ENCODE measurements around the gene CDHR1. TPM values are rescaled to one million over a fixed set of nuclear protein-coding genes. Genes with fewer than 3 reads are reported as not detected.

The CDHR1 gene
- total RNA-seq, 1 donor = 0.31 TPM

DNA sequence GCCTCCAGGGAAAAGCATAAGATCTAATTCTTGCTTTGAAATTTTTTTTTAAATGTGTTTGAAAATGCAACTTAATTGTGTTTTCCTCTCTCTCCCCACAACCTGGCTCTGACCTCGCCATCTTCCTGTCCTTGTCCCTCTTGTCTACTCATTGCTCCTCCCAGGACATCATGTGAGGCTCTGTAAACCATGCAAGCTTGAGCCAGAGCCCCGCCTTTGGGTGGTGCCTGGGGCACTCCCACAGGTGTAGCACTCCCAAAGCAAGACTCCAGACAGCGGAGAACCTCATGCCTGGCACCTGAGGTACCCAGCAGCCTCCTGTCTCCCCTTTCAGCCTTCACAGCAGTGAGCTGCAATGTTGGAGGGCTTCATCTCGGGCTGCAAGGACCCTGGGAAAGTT lies 9.8 kb upstream of the CDHR1 start:
- H3K27me3 ChIP-seq (ENCODE audit: insufficient read depth, low read length) = no peaks in the 10 kb centered on the region
- no peaks in the 10 kb centered on the region for H3K9me3 ChIP-seq (ENCODE audit: low read depth, low read length)
- H3K4me3 ChIP-seq (ENCODE audit: low read length) = no peak overlapping the region
- peaks cover under 1% of the 10 kb centered on the region for H3K4me1 ChIP-seq (ENCODE audit: insufficient read depth, low read length)

DNA sequence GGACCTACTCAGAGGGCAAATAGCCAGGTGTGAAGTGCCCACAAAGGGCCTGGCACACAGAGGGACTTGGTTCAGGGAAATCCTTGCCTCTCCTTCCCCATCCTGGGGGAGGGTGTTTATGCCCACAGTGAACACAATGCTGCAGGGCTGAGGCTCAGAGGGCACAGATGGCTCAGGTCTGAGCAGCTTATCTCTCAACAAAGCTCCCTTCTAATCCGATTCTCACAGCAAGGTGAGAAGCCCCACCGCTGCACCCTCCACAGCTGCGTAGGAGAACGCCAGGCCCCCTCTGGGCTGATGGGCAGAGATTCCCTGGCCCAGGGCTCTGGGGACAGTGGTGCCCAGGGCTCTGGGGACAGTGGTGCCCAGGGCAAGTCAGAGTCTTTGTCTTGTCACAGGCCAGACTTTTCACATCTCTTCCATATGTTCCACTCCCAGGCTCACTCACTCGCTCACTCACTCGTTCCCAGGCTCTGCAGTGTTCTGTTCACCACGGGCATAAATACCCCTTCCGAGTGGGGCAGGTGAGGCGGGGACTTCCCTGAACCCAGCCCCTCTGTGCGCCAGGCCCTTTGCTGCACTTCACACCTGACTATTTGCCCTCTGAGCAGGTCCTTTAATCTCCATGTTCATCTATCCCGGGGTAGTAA lies 8.7 kb upstream of the CDHR1 start:
- Histone ChIP-seq H3K4me1 (ENCODE audit: insufficient read depth, low read length) (no peaks in the 10 kb centered on the region), H3K9me3 (ENCODE audit: low read depth, low read length) (no peaks in the 10 kb centered on the region), H3K4me3 (ENCODE audit: low read length) (no peak overlapping the region), H3K27me3 (ENCODE audit: insufficient read depth, low read length) (no peaks in the 10 kb centered on the region)

DNA sequence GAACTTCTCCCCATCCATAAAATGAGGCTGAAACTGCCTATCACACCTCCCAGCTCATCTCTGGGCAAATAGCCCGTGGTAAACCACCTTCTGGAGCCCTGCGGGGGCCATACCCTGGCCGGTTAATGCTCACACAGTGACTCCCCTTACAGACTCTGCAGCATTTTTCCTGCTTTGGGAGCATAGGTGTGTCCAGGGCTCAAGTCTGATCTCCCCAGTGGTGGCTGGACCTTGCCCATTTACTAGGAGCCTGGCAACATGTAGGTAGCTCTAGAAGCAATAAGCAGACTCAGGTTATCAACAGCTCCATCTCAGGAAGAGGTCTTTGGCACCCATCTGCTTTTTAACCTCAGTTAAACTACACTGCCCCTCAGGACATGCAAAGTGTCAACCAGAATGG lies 5.5 kb upstream of the CDHR1 start:
- peaks cover 8% of the 10 kb centered on the region for H3K27me3 ChIP-seq (ENCODE audit: insufficient read depth, low read length)
- no peaks in the 10 kb centered on the region for H3K9me3 ChIP-seq (ENCODE audit: low read depth, low read length)
- H3K4me1 ChIP-seq (ENCODE audit: insufficient read depth, low read length) = peaks cover 11% of the 10 kb centered on the region
- no peak overlapping the region for H3K4me3 ChIP-seq (ENCODE audit: low read length)

DNA sequence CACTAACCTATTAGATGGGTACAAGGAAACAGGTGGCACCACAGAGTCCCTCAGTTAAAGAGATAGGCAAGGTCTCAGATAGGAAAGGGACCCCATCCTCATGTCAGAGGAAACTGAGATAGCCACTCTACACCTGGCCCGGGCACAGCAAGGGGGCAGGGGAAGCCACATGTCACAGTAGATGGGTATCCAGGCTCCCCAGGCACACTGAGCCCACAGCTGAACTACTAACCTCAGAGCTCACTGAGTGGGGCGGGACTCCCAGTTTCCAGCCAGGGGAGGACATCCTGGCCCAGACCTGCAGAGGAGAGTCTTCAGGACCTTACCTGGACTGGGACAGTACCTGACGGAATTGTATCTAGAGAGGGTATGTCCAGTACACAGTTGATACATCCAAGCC lies 3.7 kb upstream of the CDHR1 start:
- Histone ChIP-seq H3K4me1 (ENCODE audit: insufficient read depth, low read length) (peaks cover 19% of the 10 kb centered on the region), H3K9me3 (ENCODE audit: low read depth, low read length) (no peaks in the 10 kb centered on the region), H3K4me3 (ENCODE audit: low read length) (no peak overlapping the region), H3K27me3 (ENCODE audit: insufficient read depth, low read length) (peaks cover 23% of the 10 kb centered on the region)

DNA sequence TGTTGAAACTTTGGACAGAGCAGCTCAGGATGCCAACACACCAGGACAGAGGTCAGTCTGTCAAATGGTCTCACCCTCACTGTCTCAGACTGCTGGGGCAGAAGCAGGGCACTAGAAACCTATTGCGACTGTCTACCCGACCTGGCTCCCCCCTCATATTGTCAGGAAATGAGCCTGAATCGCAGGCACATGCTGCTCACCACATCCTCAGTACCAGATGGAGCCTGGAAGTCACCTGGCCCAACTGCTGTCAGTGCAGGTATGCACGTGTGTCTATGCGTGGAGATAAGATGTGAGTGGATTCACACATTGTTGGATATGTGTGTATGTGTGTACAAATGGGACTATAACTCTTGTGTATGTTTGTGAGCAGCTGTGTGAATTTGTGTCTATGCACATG lies 3.2 kb upstream of the CDHR1 start:
- Histone ChIP-seq H3K27me3 (ENCODE audit: insufficient read depth, low read length) (peaks cover 28% of the 10 kb centered on the region), H3K4me1 (ENCODE audit: insufficient read depth, low read length) (peaks cover 19% of the 10 kb centered on the region), H3K9me3 (ENCODE audit: low read depth, low read length) (no peaks in the 10 kb centered on the region), H3K4me3 (ENCODE audit: low read length) (no peak overlapping the region)

DNA sequence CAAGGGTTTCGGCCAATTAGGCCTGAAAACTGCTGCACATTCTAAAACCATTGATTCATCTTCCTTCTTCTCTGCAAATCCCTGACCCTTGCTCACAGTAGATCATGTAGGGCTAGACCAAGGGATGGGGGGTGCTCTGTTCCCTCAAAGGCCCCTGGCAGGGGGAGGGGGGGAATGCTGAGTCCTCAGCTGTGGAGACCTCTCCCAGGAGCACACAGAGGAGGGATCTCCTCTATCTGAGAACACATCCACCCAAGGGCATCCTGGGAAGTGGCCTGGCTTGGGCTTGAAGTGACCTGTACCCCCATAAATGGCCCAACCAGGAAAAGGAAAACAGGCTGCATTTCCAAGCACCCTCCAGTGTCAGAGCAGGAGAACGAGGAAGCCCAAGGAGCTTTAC lies 1.0 kb upstream of the CDHR1 start:
- no peak overlapping the region for H3K4me3 ChIP-seq (ENCODE audit: low read length)
- peaks cover 19% of the 10 kb centered on the region for H3K4me1 ChIP-seq (ENCODE audit: insufficient read depth, low read length)
- H3K27me3 ChIP-seq (ENCODE audit: insufficient read depth, low read length) = peaks cover 32% of the 10 kb centered on the region
- no peaks in the 10 kb centered on the region for H3K9me3 ChIP-seq (ENCODE audit: low read depth, low read length)

DNA sequence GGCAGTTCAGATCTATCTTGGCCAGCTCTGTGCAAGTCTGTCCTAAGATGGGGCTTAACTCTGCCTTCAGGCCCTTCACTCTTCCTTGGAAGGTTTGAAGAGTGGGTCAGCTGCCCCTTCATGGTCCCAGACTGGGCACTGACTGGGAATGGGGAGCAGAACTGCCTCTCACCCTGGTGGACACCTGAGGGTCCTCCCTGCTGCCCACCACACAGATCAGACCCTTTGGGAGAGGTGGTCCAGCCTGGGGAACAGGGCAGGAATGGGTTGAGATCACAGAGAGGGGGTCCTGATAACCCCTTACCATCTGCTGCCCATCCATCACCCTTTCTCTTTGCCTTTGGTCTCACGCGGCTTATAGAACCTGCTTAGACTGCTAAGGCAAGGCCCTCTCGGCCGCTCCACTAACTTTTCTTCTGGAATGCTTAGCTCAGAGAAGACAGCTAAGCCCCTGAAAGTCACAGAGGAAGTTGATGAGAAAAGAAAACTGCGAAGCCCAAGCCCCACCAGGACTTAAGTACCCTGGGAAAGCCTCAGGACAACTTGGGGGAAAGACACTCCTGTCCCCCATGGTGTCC lies 402 bp upstream of the CDHR1 start:
- H3K9me3 ChIP-seq (ENCODE audit: low read depth, low read length) = no peaks in the 10 kb centered on the region
- peaks cover 32% of the 10 kb centered on the region for H3K27me3 ChIP-seq (ENCODE audit: insufficient read depth, low read length)
- peaks cover 19% of the 10 kb centered on the region for H3K4me1 ChIP-seq (ENCODE audit: insufficient read depth, low read length)
- no peak overlapping the region for H3K4me3 ChIP-seq (ENCODE audit: low read length)

DNA sequence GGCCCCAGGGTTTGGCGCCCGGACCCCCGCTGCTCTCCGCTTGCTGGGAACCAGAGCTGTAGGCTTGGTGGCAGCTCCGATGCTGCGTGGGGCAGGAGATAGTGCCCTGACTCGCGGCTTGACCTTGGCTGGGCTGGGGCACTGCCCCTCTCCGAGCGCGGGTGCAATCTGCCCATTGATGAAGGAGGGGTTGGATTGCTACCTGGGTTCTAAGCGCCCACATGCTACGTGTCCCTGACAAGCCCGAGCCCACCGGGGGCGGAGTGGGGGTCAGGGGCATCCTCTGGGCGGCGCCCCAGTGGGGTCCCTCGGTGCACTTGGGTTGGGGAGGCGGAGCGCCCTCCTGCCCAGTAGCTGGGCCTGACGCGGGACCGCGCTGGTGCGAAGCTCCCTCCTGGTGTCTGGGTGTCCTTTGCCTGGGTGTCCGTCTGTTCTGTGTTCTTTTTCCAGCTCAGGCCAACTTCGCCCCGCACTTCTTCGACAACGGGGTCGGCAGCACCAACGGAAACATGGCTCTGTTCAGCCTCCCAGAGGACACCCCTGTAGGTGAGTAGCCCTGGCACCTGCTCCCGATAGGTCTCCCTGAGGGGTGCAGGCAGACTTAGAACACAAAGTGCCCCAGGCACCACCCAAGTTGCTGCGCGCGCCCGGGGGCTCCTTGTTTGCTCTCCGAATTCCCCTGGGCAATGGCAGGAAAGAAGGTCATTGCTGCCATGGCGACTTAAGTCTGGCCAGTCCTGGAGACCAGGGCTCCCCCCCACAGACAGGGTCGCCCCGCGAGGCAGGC lies 900 bp downstream of the CDHR1 start:
- Histone ChIP-seq H3K4me1 (ENCODE audit: insufficient read depth, low read length) (peaks cover 19% of the 10 kb centered on the region), H3K9me3 (ENCODE audit: low read depth, low read length) (no peaks in the 10 kb centered on the region), H3K4me3 (ENCODE audit: low read length) (no peak overlapping the region), H3K27me3 (ENCODE audit: insufficient read depth, low read length) (peaks cover 32% of the 10 kb centered on the region)

DNA sequence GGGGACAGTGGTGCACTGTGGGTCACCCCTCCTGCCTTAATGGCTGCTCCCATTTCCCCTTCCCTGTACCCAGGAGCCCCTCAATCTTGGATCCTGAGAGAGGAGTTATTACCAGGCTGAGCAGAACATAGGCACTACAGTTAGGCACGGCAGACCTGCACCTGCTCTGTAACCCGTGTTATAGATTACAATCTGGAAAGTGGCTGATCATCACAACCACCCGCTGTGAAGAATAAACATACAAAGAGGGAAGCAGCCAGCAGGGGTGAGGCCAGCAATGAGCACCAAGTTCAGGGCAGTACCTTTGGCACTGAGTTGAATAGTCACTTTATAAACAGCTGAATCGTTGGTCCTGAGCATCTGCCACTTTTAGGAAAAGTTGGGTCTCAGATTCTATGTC lies 1.7 kb downstream of the CDHR1 start:
- peaks cover 18% of the 10 kb centered on the region for H3K4me1 ChIP-seq (ENCODE audit: insufficient read depth, low read length)
- peaks cover 32% of the 10 kb centered on the region for H3K27me3 ChIP-seq (ENCODE audit: insufficient read depth, low read length)
- H3K9me3 ChIP-seq (ENCODE audit: low read depth, low read length) = no peaks in the 10 kb centered on the region
- no peak overlapping the region for H3K4me3 ChIP-seq (ENCODE audit: low read length)

DNA sequence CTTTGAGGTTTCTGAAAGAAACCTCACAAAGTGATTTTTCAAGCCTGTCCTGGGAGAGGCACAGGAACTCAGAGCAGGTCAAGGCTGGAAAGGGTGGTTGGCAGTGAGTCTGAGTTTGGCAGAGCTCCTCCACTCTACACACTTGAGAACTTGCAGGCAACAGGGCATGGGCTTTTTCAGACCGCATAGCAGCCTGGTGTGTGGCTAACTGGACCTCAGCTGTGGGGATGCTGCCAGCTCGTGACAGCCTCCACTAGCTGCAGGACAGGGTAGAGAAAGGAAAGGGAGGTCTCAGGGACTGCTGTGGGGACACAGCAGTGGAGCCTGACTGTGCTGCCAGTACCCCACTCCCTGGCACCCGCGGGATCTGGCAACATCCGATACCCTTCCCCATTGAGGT lies 2.6 kb downstream of the CDHR1 start:
- Histone ChIP-seq H3K9me3 (ENCODE audit: low read depth, low read length) (no peaks in the 10 kb centered on the region), H3K4me1 (ENCODE audit: insufficient read depth, low read length) (peaks cover 10% of the 10 kb centered on the region), H3K4me3 (ENCODE audit: low read length) (no peak overlapping the region), H3K27me3 (ENCODE audit: insufficient read depth, low read length) (peaks cover 32% of the 10 kb centered on the region)

DNA sequence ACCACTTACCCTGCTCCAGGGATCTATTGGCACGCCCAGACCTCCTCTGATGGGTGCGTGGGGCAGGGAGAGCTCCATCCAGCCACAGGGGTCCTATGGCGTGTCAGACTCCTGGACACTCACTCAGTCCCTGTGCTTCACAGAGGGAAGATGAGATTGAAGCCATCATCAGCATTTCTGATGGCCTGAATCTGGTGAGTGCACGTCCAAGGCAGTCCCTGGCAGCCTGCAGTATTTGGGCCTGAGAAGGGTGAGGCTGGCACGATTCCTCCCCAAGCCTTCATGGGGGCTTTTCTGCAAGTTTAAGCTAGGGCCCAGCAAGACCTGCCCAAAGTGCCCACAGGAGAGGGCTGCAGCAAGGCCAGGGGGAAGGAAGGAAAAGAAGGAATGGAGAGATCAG lies 3.3 kb downstream of the CDHR1 start:
- Histone ChIP-seq H3K4me3 (ENCODE audit: low read length) (no peak overlapping the region), H3K27me3 (ENCODE audit: insufficient read depth, low read length) (peaks cover 32% of the 10 kb centered on the region), H3K9me3 (ENCODE audit: low read depth, low read length) (no peaks in the 10 kb centered on the region), H3K4me1 (ENCODE audit: insufficient read depth, low read length) (peaks cover 10% of the 10 kb centered on the region)

DNA sequence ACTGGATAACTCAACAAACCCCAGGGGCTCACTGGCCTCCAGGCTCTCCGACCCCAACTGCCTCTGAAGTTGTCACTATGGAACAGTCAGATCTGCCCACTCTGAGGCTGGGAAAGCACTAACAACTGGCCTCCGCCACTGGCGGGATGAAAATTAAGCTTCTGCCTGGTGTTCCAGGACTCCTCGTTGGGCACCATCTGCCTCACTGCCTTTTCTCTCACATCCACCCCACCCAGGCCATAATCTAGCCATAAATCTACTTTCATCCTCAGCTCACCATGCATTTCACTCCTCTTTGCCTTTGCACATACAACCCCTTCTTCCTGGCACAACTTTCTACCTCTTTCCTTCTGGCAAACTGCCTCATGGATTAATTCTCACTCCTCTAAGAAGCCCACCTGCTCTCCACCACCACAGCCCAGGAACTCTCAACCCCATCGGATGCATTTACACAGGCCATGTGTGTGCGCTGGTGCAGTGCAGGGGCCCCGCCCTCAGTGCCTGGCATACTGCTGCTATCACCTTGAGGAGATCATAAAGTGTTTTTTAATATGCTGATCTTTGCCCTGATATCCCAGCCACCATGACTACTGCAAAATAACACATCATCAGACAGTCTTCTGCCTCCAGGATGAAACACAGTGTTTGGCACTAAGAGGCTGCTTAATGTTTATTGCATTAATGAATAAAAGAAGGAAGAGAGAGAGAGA lies 4.0 kb downstream of the CDHR1 start:
- H3K9me3 ChIP-seq (ENCODE audit: low read depth, low read length) = no peaks in the 10 kb centered on the region
- peaks cover 10% of the 10 kb centered on the region for H3K4me1 ChIP-seq (ENCODE audit: insufficient read depth, low read length)
- H3K27me3 ChIP-seq (ENCODE audit: insufficient read depth, low read length) = peaks cover 28% of the 10 kb centered on the region
- H3K4me3 ChIP-seq (ENCODE audit: low read length) = no peak overlapping the region

DNA sequence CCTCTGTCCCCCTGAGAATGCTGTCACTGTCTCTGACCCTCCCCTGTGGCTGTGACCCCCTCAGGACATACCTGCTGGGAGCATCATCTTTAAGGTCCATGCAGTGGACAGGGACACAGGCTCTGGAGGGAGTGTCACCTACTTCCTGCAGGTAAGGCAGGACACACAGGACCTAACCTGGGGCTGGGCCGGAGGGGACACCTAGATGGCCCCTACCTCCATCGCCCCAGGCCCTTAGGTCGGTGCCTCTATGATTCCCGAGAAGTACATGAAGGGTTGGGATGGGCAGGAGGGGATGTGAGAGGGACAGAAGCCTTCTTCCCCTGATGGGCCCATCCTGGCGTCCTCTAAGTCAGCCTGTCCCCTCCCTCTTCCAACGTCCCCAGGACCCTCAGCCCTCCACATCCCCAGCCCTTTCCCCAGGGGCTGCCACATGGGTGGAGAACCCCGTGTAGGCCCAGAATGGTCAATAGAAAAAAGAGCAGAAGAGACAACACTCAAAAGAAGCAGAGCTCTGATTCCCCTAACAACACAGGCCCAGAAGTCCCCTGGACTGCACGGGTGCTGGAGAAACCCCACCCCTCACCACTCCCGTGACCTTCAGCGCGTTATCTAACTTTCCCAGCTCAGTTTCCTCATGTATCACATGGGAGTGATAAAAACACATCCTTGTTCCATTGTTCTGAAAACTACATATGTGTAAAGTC lies 6.4 kb downstream of the CDHR1 start:
- no peaks in the 10 kb centered on the region for H3K9me3 ChIP-seq (ENCODE audit: low read depth, low read length)
- no peak overlapping the region for H3K4me3 ChIP-seq (ENCODE audit: low read length)
- no peaks in the 10 kb centered on the region for H3K4me1 ChIP-seq (ENCODE audit: insufficient read depth, low read length)
- H3K27me3 ChIP-seq (ENCODE audit: insufficient read depth, low read length) = peaks cover 8% of the 10 kb centered on the region

DNA sequence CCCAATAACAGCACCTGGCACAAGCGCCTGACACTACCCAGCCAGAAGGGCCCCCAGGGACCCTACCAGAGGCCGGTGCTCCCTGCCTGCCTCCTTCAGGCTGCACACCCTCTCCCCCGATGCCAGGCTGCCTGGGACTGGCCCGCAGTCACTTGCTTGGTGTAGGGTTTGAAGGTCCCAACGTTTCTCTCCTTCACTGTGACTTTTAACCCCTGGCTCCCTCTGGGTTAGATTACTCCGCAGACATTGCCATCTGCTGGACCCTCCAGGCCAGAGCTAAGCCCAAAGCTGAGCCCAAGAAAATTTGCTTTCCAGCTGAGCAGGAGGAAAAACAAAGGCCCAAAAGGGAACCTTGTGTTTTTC lies 6.9 kb downstream of the CDHR1 start:
- no peak overlapping the region for H3K4me3 ChIP-seq (ENCODE audit: low read length)
- H3K4me1 ChIP-seq (ENCODE audit: insufficient read depth, low read length) = no peaks in the 10 kb centered on the region
- no peaks in the 10 kb centered on the region for H3K9me3 ChIP-seq (ENCODE audit: low read depth, low read length)
- H3K27me3 ChIP-seq (ENCODE audit: insufficient read depth, low read length) = peaks cover 2% of the 10 kb centered on the region

DNA sequence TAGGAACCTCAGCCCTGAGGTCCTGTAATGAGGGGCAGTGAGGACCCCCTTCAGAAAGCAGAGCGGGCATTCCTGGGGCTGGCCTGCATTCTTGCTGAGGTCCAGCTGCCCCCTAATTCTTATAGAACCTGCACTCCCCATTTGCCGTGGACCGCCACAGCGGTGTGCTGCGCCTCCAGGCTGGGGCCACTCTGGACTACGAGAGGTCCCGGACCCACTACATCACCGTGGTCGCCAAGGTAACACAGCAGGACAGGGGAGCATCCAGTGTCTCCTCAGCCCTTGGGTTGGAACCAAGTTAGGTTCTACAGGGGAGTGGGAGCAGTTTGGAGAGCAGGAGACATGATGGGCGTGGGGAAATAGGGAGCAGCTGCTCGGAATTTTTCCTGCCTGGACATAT lies 7.3 kb downstream of the CDHR1 start:
- H3K4me3 ChIP-seq (ENCODE audit: low read length) = no peak overlapping the region
- no peaks in the 10 kb centered on the region for H3K4me1 ChIP-seq (ENCODE audit: insufficient read depth, low read length)
- no peaks in the 10 kb centered on the region for H3K27me3 ChIP-seq (ENCODE audit: insufficient read depth, low read length)
- no peaks in the 10 kb centered on the region for H3K9me3 ChIP-seq (ENCODE audit: low read depth, low read length)

Data from mononuclear cell (primary cell).